Karpas-422 (cell line): ENCODE results near the gene GXYLT1. TPM values are rescaled to one million over a fixed set of nuclear protein-coding genes. Genes with fewer than 3 reads are reported as not detected.
"Not testable (repeated sequence)": the region's sequence is repeated elsewhere in the genome, so short reads cannot be mapped to it uniquely, and the experiment has no call there.

Experiments
- DNase-seq: peaks from one replicate; pipeline ENCODE4 v3.0.0-alpha.2; 2015
- H2AFZ ChIP-seq: fragments of 200-600 bp; sonication (generic); 2 replicates; pipeline ENCODE4 v1.6.1; 2014; ENCODE audit warnings: antibody characterized with exemption, low read length, mixed read lengths
- H3K27ac ChIP-seq: fragments of 200-600 bp; sonication (generic); 2 replicates; pipeline ENCODE4 v1.5.1; 2014; ENCODE audit warnings: mild to moderate bottlenecking, low read length, moderate library complexity
- H3K27me3 ChIP-seq: fragments of 200-600 bp; sonication (generic); 2 replicates; pipeline ENCODE4 v1.6.1; 2014; ENCODE audit warnings: low read length, mixed read lengths
- H3K36me3 ChIP-seq: fragments of 200-600 bp; sonication (generic); 2 replicates; pipeline ENCODE4 v1.6.1; 2014; ENCODE audit warnings: low read length, mixed read lengths; ENCODE audit not compliant: insufficient read depth
- H3K4me1 ChIP-seq: fragments of 200-600 bp; sonication (generic); 2 replicates; pipeline ENCODE4 v1.6.1; 2014; ENCODE audit warnings: mild to moderate bottlenecking, low read length, mixed read lengths
- H3K4me2 ChIP-seq: fragments of 200-600 bp; sonication (generic); 2 replicates; pipeline ENCODE4 v1.6.1; 2014; ENCODE audit warnings: low read length, low read depth, mild to moderate bottlenecking; ENCODE audit not compliant: poor library complexity, severe bottlenecking
- H3K4me3 ChIP-seq: fragments of 200-600 bp; sonication (generic); 2 replicates; pipeline ENCODE4 v1.5.1; 2014; ENCODE audit warnings: mild to moderate bottlenecking, antibody characterized with exemption, low read length, mixed read lengths
- H3K79me2 ChIP-seq: fragments of 200-600 bp; sonication (generic); 2 replicates; pipeline ENCODE4 v1.6.1; 2014; ENCODE audit warnings: mild to moderate bottlenecking, low read length, mixed read lengths
- H3K9ac ChIP-seq: fragments of 200-600 bp; sonication (generic); 2 replicates; pipeline ENCODE4 v1.6.0; 2014; ENCODE audit warnings: low read length
- H3K9me2 ChIP-seq: fragments of 200-600 bp; sonication (generic), shearing (Covaris generic); replicated peaks from 2 replicates; pipeline ENCODE4 v1.6.0; 2014; ENCODE audit warnings: mild to moderate bottlenecking, low read length, moderate library complexity; ENCODE audit not compliant: insufficient read depth
- H3K9me3 ChIP-seq: fragments of 300-700, 200-600 bp; sonication (generic); 2 replicates; pipeline ENCODE4 v1.6.1; 2014; ENCODE audit warnings: low read length, mixed read lengths
- H4K20me1 ChIP-seq: fragments of 200-600 bp; sonication (generic); 2 replicates; pipeline ENCODE4 v1.6.1; 2014; ENCODE audit warnings: mild to moderate bottlenecking, antibody characterized with exemption, low read length, low read depth; ENCODE audit not compliant: insufficient read depth
- total RNA-seq: library from RNA; depleted of rRNA; stranded (reverse); fragments of >200 nt; shearing (Covaris generic); gene quantifications from 2 replicates; pipeline ENCODE4 v1.2.3, GENCODE V29; 2014; ENCODE audit warnings: low replicate concordance; rRNA removed

GXYLT1 gene
- total RNA-seq: 17.1 and 25.9 TPM in 2 replicates

GRCh38 chr12:42144408-42145196 is at the start of gene GXYLT1:
Gene GXYLT1, minus strand, starts transcription at chr12:42144874. Its CDS starts 228 bp downstream, at chr12:42144646.
- Histone ChIP-seq H3K4me2 (peak within 1 kb of the TSS; percentile 82), H2AFZ (peak within 1 kb of the TSS; percentile 19; the same call in 1 of the 2 replicates), H3K27me3 (no peaks in the 10 kb centered on the region), H3K4me3 (peak within 1 kb of the TSS; percentile 81), H3K79me2 (peaks cover 46% of the 10 kb centered on the region), H3K9ac (peak within 1 kb of the TSS; percentile 79), H3K9me2 (no peaks in the 10 kb centered on the region), H3K9me3 (no peaks in the 10 kb centered on the region), H4K20me1 (no peaks in the 10 kb centered on the region; the same call in 1 of the 2 replicates), H3K36me3 (no peaks in the 10 kb centered on the region), H3K27ac (peak within 1 kb of the TSS; percentile 80), H3K4me1 (peaks cover 65% of the 10 kb centered on the region)
- peak; percentile 97 for DNase-seq

GRCh38 chr12:42192686-42193085 is 48.0 kb upstream of the GXYLT1 start:
- Histone ChIP-seq H3K27me3 (no peaks in the 10 kb centered on the region), H3K36me3 (peaks cover 35% of the 10 kb centered on the region), H2AFZ (no peak overlapping the region), H3K27ac (no peak overlapping the region), H3K9ac (no peak overlapping the region), H3K79me2 (peaks cover 86% of the 10 kb centered on the region), H3K9me2 (no peaks in the 10 kb centered on the region), H4K20me1 (no peaks in the 10 kb centered on the region), H3K9me3 (no peaks in the 10 kb centered on the region), H3K4me1 (peaks cover 37% of the 10 kb centered on the region), H3K4me3 (no peak overlapping the region), H3K4me2 (no peak overlapping the region)
- DNase-seq: no peak

GRCh38 chr12:42192258-42192657 is 47.6 kb upstream of the GXYLT1 start:
- Histone ChIP-seq H3K27me3 (no peaks in the 10 kb centered on the region), H3K9ac (no peak overlapping the region), H3K9me3 (no peaks in the 10 kb centered on the region), H3K36me3 (peaks cover 33% of the 10 kb centered on the region), H3K27ac (no peak overlapping the region), H3K4me1 (peaks cover 41% of the 10 kb centered on the region), H3K4me3 (no peak overlapping the region), H3K4me2 (no peak overlapping the region), H3K79me2 (peaks cover 84% of the 10 kb centered on the region), H4K20me1 (no peaks in the 10 kb centered on the region), H3K9me2 (no peaks in the 10 kb centered on the region), H2AFZ (no peak overlapping the region)
- no peak for DNase-seq

DNA sequence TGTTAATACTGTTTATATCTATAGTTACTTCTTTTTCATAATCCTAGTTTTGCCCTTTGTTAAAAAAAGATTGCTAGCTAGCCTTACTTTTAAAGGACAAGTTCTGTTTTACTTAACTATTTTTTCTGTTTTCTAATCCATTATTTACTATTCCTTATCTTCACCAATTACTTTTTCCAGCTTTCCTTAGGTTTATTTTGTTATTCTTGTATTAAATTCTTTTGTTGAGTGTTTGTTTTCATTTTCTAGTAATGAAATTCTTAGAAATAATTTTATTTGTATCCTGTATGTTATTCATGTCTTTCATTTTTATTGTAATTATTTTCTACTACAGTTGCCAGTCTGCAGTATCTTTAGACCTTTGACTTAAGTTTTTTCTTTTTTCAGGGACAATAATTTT is 45.7 kb upstream of the GXYLT1 start:
- no peaks in the 10 kb centered on the region for H3K9me3 ChIP-seq
- H3K79me2 ChIP-seq: peaks cover 82% of the 10 kb centered on the region
- peak overlapping the region; percentile 41 for H3K27ac ChIP-seq
- peaks cover 51% of the 10 kb centered on the region for H3K4me1 ChIP-seq
- H2AFZ ChIP-seq: no peak overlapping the region
- H3K4me2 ChIP-seq: no peak overlapping the region
- H3K9ac ChIP-seq: no peak overlapping the region
- H3K4me3 ChIP-seq: no peak overlapping the region
- DNase-seq: no peak
- H3K36me3 ChIP-seq: peaks cover 27% of the 10 kb centered on the region
- no peaks in the 10 kb centered on the region for H3K27me3 ChIP-seq
- no peaks in the 10 kb centered on the region for H3K9me2 ChIP-seq
- no peaks in the 10 kb centered on the region for H4K20me1 ChIP-seq

GRCh38 chr12:42188275-42188674 is 43.6 kb upstream of the GXYLT1 start:
- not testable (repeated sequence) for DNase-seq, H4K20me1 ChIP-seq

GRCh38 chr12:42187799-42188198 is 43.1 kb upstream of the GXYLT1 start:
- Histone ChIP-seq H3K9me2 (no peaks in the 10 kb centered on the region), H3K4me1 (peaks cover 51% of the 10 kb centered on the region), H3K36me3 (peaks cover 28% of the 10 kb centered on the region), H4K20me1 (no peaks in the 10 kb centered on the region), H3K79me2 (peaks cover 84% of the 10 kb centered on the region), H3K9ac (no peak overlapping the region), H3K27me3 (no peaks in the 10 kb centered on the region), H3K9me3 (no peaks in the 10 kb centered on the region), H2AFZ (no peak overlapping the region), H3K27ac (peak overlapping the region; percentile 67), H3K4me2 (no peak overlapping the region), H3K4me3 (no peak overlapping the region)
- DNase-seq: no peak

More at GRCh38 chr12:42188275-42188674, 43.6 kb upstream of the GXYLT1 start:
- not testable (repeated sequence) for H3K4me3 ChIP-seq, H3K9me2 ChIP-seq, H3K27me3 ChIP-seq, H2AFZ ChIP-seq, H3K4me2 ChIP-seq, H3K9ac ChIP-seq, H3K9me3 ChIP-seq
- Histone ChIP-seq H3K4me1 (peaks cover 51% of the 10 kb centered on the region), H3K79me2 (peaks cover 84% of the 10 kb centered on the region), H3K27ac (peak overlapping the region; percentile 67), H3K36me3 (peaks cover 24% of the 10 kb centered on the region)

- H3K27ac ChIP-seq: peak overlapping the region; percentile 67
- peak overlapping the region; percentile 57 for H3K4me2 ChIP-seq
- peaks cover 51% of the 10 kb centered on the region for H3K4me1 ChIP-seq
- H3K9me2 ChIP-seq: no peaks in the 10 kb centered on the region
- no peaks in the 10 kb centered on the region for H3K9me3 ChIP-seq
- no peaks in the 10 kb centered on the region for H4K20me1 ChIP-seq
- H3K4me3 ChIP-seq: no peak overlapping the region; the same call in 1 of the 2 replicates
- no peaks in the 10 kb centered on the region for H3K27me3 ChIP-seq
- peaks cover 32% of the 10 kb centered on the region; the same call in 1 of the 2 replicates for H3K36me3 ChIP-seq
- H3K79me2 ChIP-seq: peaks cover 85% of the 10 kb centered on the region
- H3K9ac ChIP-seq: 0 out of 2 replicates have a peak overlapping the region, but pooled peaks have one; percentile 20
- H2AFZ ChIP-seq: no peak overlapping the region
- peak; percentile 76 for DNase-seq
These were observed 42.1 kb upstream of the GXYLT1 start for GRCh38 chr12:42186793-42187192.

- no peak overlapping the region for H3K4me2 ChIP-seq
- H2AFZ ChIP-seq: no peak overlapping the region
- peaks cover 87% of the 10 kb centered on the region for H3K79me2 ChIP-seq
- no peak overlapping the region for H3K9ac ChIP-seq
- H3K4me1 ChIP-seq: peaks cover 12% of the 10 kb centered on the region
- H4K20me1 ChIP-seq: no peaks in the 10 kb centered on the region
- peaks cover 57% of the 10 kb centered on the region for H3K36me3 ChIP-seq
- no peaks in the 10 kb centered on the region for H3K9me3 ChIP-seq
- H3K27ac ChIP-seq: no peak overlapping the region
- DNase-seq: no peak
- no peak overlapping the region for H3K4me3 ChIP-seq
- no peaks in the 10 kb centered on the region for H3K27me3 ChIP-seq
- no peaks in the 10 kb centered on the region for H3K9me2 ChIP-seq
These were observed 37.7 kb upstream of the GXYLT1 start for GRCh38 chr12:42182394-42182793.
